Adipose tissue (tissue), 3 donors: Measurements from ENCODE around the gene TRMT1L. TPM values are rescaled to one million over a fixed set of nuclear protein-coding genes. Genes with fewer than 3 reads are reported as not detected.

ENCODE experiments used
- H3K27ac ChIP-seq: one replicate; pipeline ENCODE4 v1.5.1; 2013; ENCODE audit warnings: low read depth, low read length
- WGBS, 3 donors: extraction: QIAGEN DNeasy Blood & Tissue Kit; methylation state at CpG; one replicate each; pipeline ENCODE4 v1.1.7; 2013; 5-methylcytosine and 5-hydroxymethylcytosine counted together
- polyA plus RNA-seq, 3 donors: library from polyadenylated mRNA; stranded (reverse); fragments of 200-250 nt; gene quantifications; one replicate each; pipeline ENCODE4 v1.2.3, GENCODE V29; 2013
- donor health status: healthy with polysubstance abuse.
- donor health status: Bipolar disorder and iron deficiency.
- donor health status: healthy.

TRMT1L gene
- polyA plus RNA-seq, 3 donors: 3.7 to 8.8 (median 4.1) TPM

- WGBS, 3 donors: 86 to 88% (median 88%) methylated on average over 4 of the region's 4 CpGs
- no peak overlapping the region for H3K27ac ChIP-seq
These were observed 87.5 kb downstream of the TRMT1L start for GRCh38 chr1:185069202-185069772.

- no peak overlapping the region for H3K27ac ChIP-seq
These were observed 88.4 kb downstream of the TRMT1L start for GRCh38 chr1:185068341-185068740.

Other genes with a start within 250 kb of the TRMT1L start
- 10 to 100 TPM in 2 of 3 donors, 1 to 10 TPM in 1; 5.9 to 18.1 (median 13.3) TPM for gene NIBAN1, start 182.4 kb downstream of the TRMT1L start, polyA plus RNA-seq
- 1 to 10 TPM; 4.5 to 7.7 (median 7.5) TPM for gene RNF2, start 111.4 kb downstream of the TRMT1L start, polyA plus RNA-seq
- gene SWT1, start 214 bp upstream of the TRMT1L start, polyA plus RNA-seq: 1 to 10 TPM; 1.7 to 5.5 (median 5.1) TPM
- gene IVNS1ABP, start 160.3 kb upstream of the TRMT1L start, polyA plus RNA-seq: 10 to 100 TPM; 24.3 to 41.6 (median 38.5) TPM